ENCODE measurements around the gene ACTG2. TPM values are rescaled to one million over a fixed set of nuclear protein-coding genes. Genes with fewer than 3 reads are reported as not detected.

ACTG2 gene
- 4.2 and 13.7 TPM in 2 replicates for total RNA-seq (ENCODE audit: low replicate concordance)
- long read RNA-seq, transcript ACTG2-201 (9 exons, 1,530 nt): major isoform, 17 of 20 reads
- long read RNA-seq, partial matches to known transcripts: 1 of 20 reads
- long read RNA-seq, other reads (novel, unspliced or antisense): 1 of 20 reads

GRCh38 chr2:73892631-73893329 lies at the start of gene ACTG2:
Gene ACTG2, plus strand, starts transcription at chr2:73893008. Its CDS starts 8,304 bp downstream, at chr2:73901312.
- TF ChIP-seq, protein P1, sequence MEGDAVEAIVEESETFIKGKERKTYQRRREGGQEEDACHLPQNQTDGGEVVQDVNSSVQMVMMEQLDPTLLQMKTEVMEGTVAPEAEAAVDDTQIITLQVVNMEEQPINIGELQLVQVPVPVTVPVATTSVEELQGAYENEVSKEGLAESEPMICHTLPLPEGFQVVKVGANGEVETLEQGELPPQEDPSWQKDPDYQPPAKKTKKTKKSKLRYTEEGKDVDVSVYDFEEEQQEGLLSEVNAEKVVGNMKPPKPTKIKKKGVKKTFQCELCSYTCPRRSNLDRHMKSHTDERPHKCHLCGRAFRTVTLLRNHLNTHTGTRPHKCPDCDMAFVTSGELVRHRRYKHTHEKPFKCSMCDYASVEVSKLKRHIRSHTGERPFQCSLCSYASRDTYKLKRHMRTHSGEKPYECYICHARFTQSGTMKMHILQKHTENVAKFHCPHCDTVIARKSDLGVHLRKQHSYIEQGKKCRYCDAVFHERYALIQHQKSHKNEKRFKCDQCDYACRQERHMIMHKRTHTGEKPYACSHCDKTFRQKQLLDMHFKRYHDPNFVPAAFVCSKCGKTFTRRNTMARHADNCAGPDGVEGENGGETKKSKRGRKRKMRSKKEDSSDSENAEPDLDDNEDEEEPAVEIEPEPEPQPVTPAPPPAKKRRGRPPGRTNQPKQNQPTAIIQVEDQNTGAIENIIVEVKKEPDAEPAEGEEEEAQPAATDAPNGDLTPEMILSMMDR (conservative IDR thresholded peaks at IDR 0.05): no peak
- H3K27me3 Mint-ChIP-seq: peaks cover 14% of the 10 kb centered on the region
- H3K4me1 Mint-ChIP-seq (ENCODE audit: unreplicated experiment): peaks cover 9% of the 10 kb centered on the region
- DNase-seq (ENCODE audit: extremely low spot score, unreplicated experiment): peak; percentile 55
- no peak within 1 kb of the TSS for H3K27ac Mint-ChIP-seq
- no peaks in the 10 kb centered on the region for H3K9me3 Mint-ChIP-seq
- no peaks in the 10 kb centered on the region for H3K36me3 Mint-ChIP-seq
- no peak within 1 kb of the TSS for H3K4me3 Mint-ChIP-seq

GRCh38 chr2:73844087-73844486 lies 48.7 kb upstream of the ACTG2 start:
- Mint-ChIP-seq H3K27me3 (no peaks in the 10 kb centered on the region), H3K27ac (no peak overlapping the region), H3K4me1 (ENCODE audit: unreplicated experiment) (no peaks in the 10 kb centered on the region), H3K9me3 (no peaks in the 10 kb centered on the region), H3K4me3 (no peak overlapping the region), H3K36me3 (peaks cover 15% of the 10 kb centered on the region)
- TF ChIP-seq, protein P1 (conservative IDR thresholded peaks at IDR 0.05): no peak
- no peak for DNase-seq (ENCODE audit: extremely low spot score, unreplicated experiment)

GRCh38 chr2:73850009-73850408 lies 42.8 kb upstream of the ACTG2 start:
- Mint-ChIP-seq H3K4me3 (no peak overlapping the region), H3K27me3 (no peaks in the 10 kb centered on the region), H3K27ac (no peak overlapping the region), H3K4me1 (ENCODE audit: unreplicated experiment) (no peaks in the 10 kb centered on the region), H3K36me3 (peaks cover 16% of the 10 kb centered on the region), H3K9me3 (no peaks in the 10 kb centered on the region)
- TF ChIP-seq, protein P1 (conservative IDR thresholded peaks at IDR 0.05): no peak
- no peak for DNase-seq (ENCODE audit: extremely low spot score, unreplicated experiment)

- DNase-seq (ENCODE audit: extremely low spot score, unreplicated experiment): no peak
- no peaks in the 10 kb centered on the region for H3K4me1 Mint-ChIP-seq (ENCODE audit: unreplicated experiment)
- H3K36me3 Mint-ChIP-seq: peaks cover 19% of the 10 kb centered on the region
Observed at GRCh38 chr2:73851274-73851673, 41.5 kb upstream of the ACTG2 start.

GRCh38 chr2:73852020-73852419 lies 40.8 kb upstream of the ACTG2 start:
- TF ChIP-seq, protein P1 (conservative IDR thresholded peaks at IDR 0.05): no peak
- H3K4me3 Mint-ChIP-seq: no peak overlapping the region
- no peak overlapping the region for H3K27ac Mint-ChIP-seq
- no peak for DNase-seq (ENCODE audit: extremely low spot score, unreplicated experiment)
- no peaks in the 10 kb centered on the region for H3K27me3 Mint-ChIP-seq
- no peaks in the 10 kb centered on the region for H3K4me1 Mint-ChIP-seq (ENCODE audit: unreplicated experiment)
- peaks cover 23% of the 10 kb centered on the region for H3K36me3 Mint-ChIP-seq
- H3K9me3 Mint-ChIP-seq: no peaks in the 10 kb centered on the region

More at GRCh38 chr2:73851274-73851673, 41.5 kb upstream of the ACTG2 start:
- TF ChIP-seq, protein P1 (conservative IDR thresholded peaks at IDR 0.05): peak; percentile 58
- Mint-ChIP-seq H3K9me3 (no peaks in the 10 kb centered on the region), H3K27me3 (no peaks in the 10 kb centered on the region), H3K27ac (no peak overlapping the region), H3K4me3 (no peak overlapping the region)

All from type B pancreatic cell (in vitro differentiated cells).